Measurements from ENCODE around the gene SLC39A7. TPM values are rescaled to one million over a fixed set of nuclear protein-coding genes. Genes with fewer than 3 reads are reported as not detected.

The SLC39A7 gene
- total and polyA plus RNA-seq, 12 donors, result 25.8 to 178 (median 53.1) TPM

DNA sequence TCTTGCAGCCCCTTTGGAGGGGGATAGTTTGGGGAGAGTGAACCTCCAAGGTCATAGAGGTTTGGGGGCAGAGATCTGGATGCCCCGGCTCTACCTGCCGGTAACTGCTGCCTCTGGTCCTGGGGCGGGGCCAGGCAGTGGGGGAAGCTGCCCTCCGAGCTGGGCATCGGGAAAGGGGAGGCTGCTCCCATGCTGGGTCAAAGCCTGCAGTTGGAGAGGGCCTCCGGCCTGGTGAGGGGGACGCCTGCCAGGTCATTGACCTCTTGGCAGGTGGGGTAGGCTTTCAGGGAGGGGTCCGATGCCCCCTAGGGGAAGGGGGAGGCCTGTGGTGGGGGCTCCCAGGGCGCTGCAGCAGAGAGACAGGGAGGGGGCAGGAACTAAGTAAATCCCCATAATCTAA lies 15.5 kb upstream of the SLC39A7 start:
- DNase-seq (no peak), ATAC-seq (no peak)
- no peaks in the 10 kb centered on the region for H3K36me3 ChIP-seq
- 86 to 87% methylated on average over 9 of the region's 9 CpGs for WGBS, 2 donors
- peaks cover 0 to 7% (median 0%) of the 10 kb centered on the region in 7 donors for H3K27me3 ChIP-seq
- TF ChIP-seq CTCF (IDR thresholded peaks at IDR 0.05), result no peak
- intact Hi-C loops (cut with DNase I), result no loop called here
- peaks cover 0 to 11% (median 0%) of the 10 kb centered on the region in 9 donors for H3K4me1 ChIP-seq
- peaks cover 0 to 3% (median 0%) of the 10 kb centered on the region in 11 donors for H3K9me3 ChIP-seq
- H3K4me3 ChIP-seq, result no peak overlapping the region
- no peak overlapping the region for H3K27ac ChIP-seq

DNA sequence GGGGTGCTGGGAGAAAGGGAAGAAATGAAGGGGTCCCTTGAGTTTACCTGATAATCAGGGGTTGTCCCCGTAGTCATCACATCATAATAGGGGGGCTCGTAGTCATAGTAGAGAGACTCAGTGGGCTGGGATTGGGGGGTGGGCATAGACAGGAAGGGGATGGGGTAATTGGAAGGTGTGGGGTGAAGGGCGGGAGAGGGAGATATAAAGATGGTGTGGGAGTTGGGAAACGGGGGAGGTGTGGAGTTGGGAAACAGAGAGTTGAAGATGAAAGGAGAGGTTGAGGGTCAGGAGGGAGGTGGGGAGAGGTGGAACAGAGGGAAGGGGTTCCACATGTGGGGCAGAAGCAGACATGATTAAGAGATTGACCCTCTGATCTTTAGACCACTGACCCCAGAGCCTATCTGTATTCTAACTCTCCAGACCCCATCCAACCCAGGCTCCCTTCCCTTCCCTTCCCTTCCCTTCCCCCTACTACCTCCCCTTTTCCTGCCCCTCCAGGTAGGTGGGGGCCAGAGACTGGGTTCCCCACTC lies 14.9 kb upstream of the SLC39A7 start:
- intact Hi-C loops (cut with DNase I), result no loop called here
- 72 to 95% methylated on average over 4 of the region's 4 CpGs for WGBS, 2 donors
- peaks cover 0 to 11% (median 0%) of the 10 kb centered on the region in 7 donors for H3K27me3 ChIP-seq

GRCh38 chr6:33187809-33188208 lies 12.9 kb upstream of the SLC39A7 start:
- no peaks in the 10 kb centered on the region for H3K36me3 ChIP-seq
- no peak overlapping the region for H3K4me3 ChIP-seq
- H3K27me3 ChIP-seq, result peaks cover 0 to 32% (median 0%) of the 10 kb centered on the region in 7 donors
- H3K27ac ChIP-seq, result no peak overlapping the region
- intact Hi-C loops (cut with DNase I), result no loop called here
- peaks cover 0 to 2% (median 0%) of the 10 kb centered on the region in 11 donors for H3K9me3 ChIP-seq
- TF ChIP-seq CTCF (IDR thresholded peaks at IDR 0.05), result no peak
- H3K4me1 ChIP-seq, result peaks cover 0 to 30% (median 18%) of the 10 kb centered on the region in 9 donors
- no peak for DNase-seq
- WGBS, 2 donors, result 93 to 100% methylated on average over 1 of the region's 1 CpG
- ATAC-seq, result no peak

More for the DNA sequence above, 14.9 kb upstream of the SLC39A7 start:
- H3K27ac ChIP-seq, result no peak overlapping the region
- H3K9me3 ChIP-seq, result peaks cover 0 to 3% (median 0%) of the 10 kb centered on the region in 11 donors
- peaks cover 0 to 11% (median 0%) of the 10 kb centered on the region in 9 donors for H3K4me1 ChIP-seq
- H3K4me3 ChIP-seq, result no peak overlapping the region
- no peaks in the 10 kb centered on the region for H3K36me3 ChIP-seq
- ATAC-seq, result no peak
- DNase-seq, result no peak
- no peak for TF ChIP-seq CTCF (IDR thresholded peaks at IDR 0.05)

DNA sequence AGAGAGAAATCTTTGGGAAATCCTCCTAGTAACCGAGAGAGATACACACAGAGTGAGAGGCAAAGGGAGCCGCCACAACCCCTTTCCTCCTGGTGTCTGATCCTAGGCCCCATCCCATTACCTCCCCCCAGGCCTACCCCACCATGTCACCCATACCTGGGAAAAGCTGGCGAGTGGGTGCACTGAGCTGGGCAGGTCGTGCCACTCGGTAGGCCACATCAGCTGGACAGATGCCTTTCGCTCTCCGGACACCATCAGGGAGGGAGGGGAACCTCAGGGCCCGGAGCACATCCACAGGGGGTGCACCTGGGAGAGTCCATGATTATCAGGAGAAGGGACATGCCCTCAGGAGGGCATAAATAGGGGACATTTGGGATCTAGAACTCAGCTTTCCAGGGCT lies 11.5 kb upstream of the SLC39A7 start:
- 90% methylated on average over 8 of the region's 8 CpGs for WGBS, 2 donors
- DNase-seq (no peak), ATAC-seq (no peak)
- H3K27ac ChIP-seq, result no peak overlapping the region
- H3K9me3 ChIP-seq, result no peaks in the 10 kb centered on the region
- peaks cover 0 to 3% (median 0%) of the 10 kb centered on the region in 9 donors for H3K36me3 ChIP-seq
- intact Hi-C loops (cut with DNase I), result no loop called here
- no peak overlapping the region for H3K4me3 ChIP-seq
- no peak for TF ChIP-seq CTCF (IDR thresholded peaks at IDR 0.05)
- peaks cover 0 to 27% (median 18%) of the 10 kb centered on the region in 9 donors for H3K4me1 ChIP-seq
- peaks cover 0 to 35% (median 0%) of the 10 kb centered on the region in 7 donors for H3K27me3 ChIP-seq

Measured in heart right ventricle (tissue), 16 donors.